ENCODE results near the gene GNB2. TPM values are rescaled to one million over a fixed set of nuclear protein-coding genes. Genes with fewer than 3 reads are reported as not detected.
A peak's percentile ranks its signal among the peaks of the same experiment; 100 is the strongest.

GNB2 gene
- total and polyA plus RNA-seq, 2 of the 13 experiments (the other 11 are each of a cell fraction or from before 2014, with no cell fraction given), result 48.3 to 67.1 TPM

- TF ChIP-seq NFAT5 (CRISPR knock-in tag; IDR thresholded peaks at IDR 0.05) (0 out of 2 replicates have a peak, but pooled peaks have one; percentile 50), ZNF770 (CRISPR knock-in tag; IDR thresholded peaks at IDR 0.05) (peak; percentile 37; the same call in 1 of the 2 replicates), SNAPC5 (CRISPR knock-in tag; IDR thresholded peaks at IDR 0.05; ENCODE audit: borderline replicate concordance) (0 out of 2 replicates have a peak, but pooled peaks have one; percentile 62), ZBTB1 (CRISPR knock-in tag; IDR thresholded peaks at IDR 0.05; ENCODE audit: borderline replicate concordance) (0 out of 2 replicates have a peak, but pooled peaks have one; percentile 38), PPARG (CRISPR knock-in tag; conservative IDR thresholded peaks at IDR 0.05) (no peak), ZNF264 (CRISPR knock-in tag; IDR thresholded peaks at IDR 0.05) (no peak), ZNF577 (CRISPR knock-in tag; IDR thresholded peaks at IDR 0.05; ENCODE audit: borderline replicate concordance, low read depth) (no peak), ZNF33B (CRISPR knock-in tag; IDR thresholded peaks at IDR 0.05) (0 out of 2 replicates have a peak, but pooled peaks have one; percentile 66), POLR2A (IDR thresholded peaks at IDR 0.05; ENCODE audit: insufficient read depth in 1 of 2, low read depth in 2 of 2, low read length in 2 of 2) (no peak), ZNF615 (CRISPR knock-in tag; IDR thresholded peaks at IDR 0.05; ENCODE audit: borderline replicate concordance) (peak; percentile 44; the same call in 1 of the 2 replicates), ZNF354B (CRISPR knock-in tag; IDR thresholded peaks at IDR 0.05) (0 out of 2 replicates have a peak, but pooled peaks have one; percentile 50)
These were observed 17.4 kb upstream of the GNB2 start, which contains the start of gene ACTL6B (continued) for GRCh38 chr7:100655908-100656674.
